Measurements from ENCODE around the gene ELP4.

DNA sequence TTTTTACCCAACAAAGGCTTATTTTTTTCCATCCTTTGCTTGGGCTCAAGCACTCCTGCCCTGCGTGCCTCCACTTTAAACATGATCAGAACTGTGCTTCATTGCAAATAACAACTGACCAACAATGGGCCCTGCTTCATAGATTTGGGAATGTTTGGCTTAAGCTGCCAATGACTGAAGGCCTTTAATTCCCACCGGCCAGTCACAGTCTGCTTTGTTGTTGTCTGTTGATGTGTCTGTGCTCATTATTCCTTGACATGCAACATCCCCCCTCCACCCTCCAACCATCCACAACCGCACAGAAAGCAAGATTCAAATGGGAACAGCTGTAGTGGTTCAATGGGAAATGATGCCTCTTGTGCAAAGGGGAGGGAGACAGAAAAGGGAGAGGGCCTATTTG lies 278.5 kb downstream of the ELP4 start:
- no peak for TF ChIP-seq CTCF (IDR thresholded peaks at IDR 0.05; ENCODE audit: borderline replicate concordance, extremely low read depth, low read length, poor library complexity, severe bottlenecking)
- TF ChIP-seq EZH2 (IDR thresholded peaks at IDR 0.05; ENCODE audit: borderline replicate concordance, low read depth, low read length, severe bottlenecking): no peak
